ENCODE measurements around the gene CLSTN3. TPM values are rescaled to one million over a fixed set of nuclear protein-coding genes. Genes with fewer than 3 reads are reported as not detected.
A peak's percentile ranks its signal among the peaks of the same experiment; 100 is the strongest.

The CLSTN3 gene
- polyA plus RNA-seq, 2 of the 4 experiments (the other 2 are of a cell fraction), result 17.4 to 24.9 TPM

- Histone ChIP-seq H3K4me3 (no peak overlapping the region), H3K27ac (no peak overlapping the region), H3K4me1 (no peaks in the 10 kb centered on the region), H3K4me2 (no peak overlapping the region), H3K9me3 (no peaks in the 10 kb centered on the region)
- 41% methylated on average over 11 of the region's 11 CpGs for WGBS (ENCODE audit: missing lambda C conversion rate)
- peak; percentile 48 to 63 for DNase-seq (ENCODE audit: low read depth in 1 of 2, low spot score in 1 of 2)
- TF ChIP-seq CTCF (IDR thresholded peaks at IDR 0.05) (peak; percentile 74), RCOR1 (IDR thresholded peaks at IDR 0.05; ENCODE audit: low read depth, low read length) (no peak), RAD21 (conservative IDR thresholded peaks at IDR 0.05 in 1 of 2, IDR thresholded peaks at IDR 0.05 in 1 of 2) (peak; percentile 42 to 54; a peak in 4 of 5 replicates), SMC3 (IDR thresholded peaks at IDR 0.05) (peak; percentile 41; the same call in 1 of the 3 replicates), CHD2 (IDR thresholded peaks at IDR 0.05; ENCODE audit: low read length, partially characterized antibody) (no peak), BHLHE40 (IDR thresholded peaks at IDR 0.05; ENCODE audit: low read depth, low read length) (no peak)
- ChIA-PET POLR2A (interaction anchor here (1.5 kb wide), 1 partner anchor 200 kb away, joined by 3 read pairs; no protein-coding TSS in a partner anchor), CTCF (interaction anchor here (0.6 to 7.7 kb wide), 49 partner anchors 9 to 943 kb away, joined by 3 to 75 read pairs (median 4); partner anchors contain the start of genes C1RL, C1S, PEX5 and RBP5)
- ATAC-seq, result peak in 1 of 2 experiments; percentile 58; a peak in 3 of 6 replicates
- FAIRE-seq, result peak; percentile 39
Measured at GRCh38 chr12:7144414-7145120, 14.4 kb downstream of the CLSTN3 start.

- no peak for FAIRE-seq
- H3K4me1 ChIP-seq, result no peaks in the 10 kb centered on the region
- DNase-seq (ENCODE audit: low read depth in 1 of 2, low spot score in 1 of 2), result no peak
- ChIA-PET CTCF (interaction anchor here (0.6 to 7.7 kb wide), 15 partner anchors 9 to 495 kb away, joined by 3 to 75 read pairs (median 4); partner anchors contain the start of genes C1S and PEX5), POLR2A (interaction anchor here (1.5 kb wide), 1 partner anchor 201 kb away, joined by 3 read pairs; no protein-coding TSS in a partner anchor)
- TF ChIP-seq HOXB5 (CRISPR knock-in tag; IDR thresholded peaks at IDR 0.05) (no peak), ZNF302 (CRISPR knock-in tag; IDR thresholded peaks at IDR 0.05) (no peak), FOSB (CRISPR knock-in tag; IDR thresholded peaks at IDR 0.05) (no peak), PBX3 (IDR thresholded peaks at IDR 0.05) (no peak), KDM5A (IDR thresholded peaks at IDR 0.05) (no peak), PHF8 (IDR thresholded peaks at IDR 0.05; ENCODE audit: borderline replicate concordance, low read depth) (no peak), HOXA7 (CRISPR knock-in tag; IDR thresholded peaks at IDR 0.05) (no peak), SMC3 (IDR thresholded peaks at IDR 0.05) (no peak), CHD4 (IDR thresholded peaks at IDR 0.05; ENCODE audit: borderline replicate concordance) (no peak), TFCP2L1 (CRISPR knock-in tag; IDR thresholded peaks at IDR 0.05) (no peak), POLR2A (IDR thresholded peaks at IDR 0.05; ENCODE audit: low read length) (no peak), KDM1A (IDR thresholded peaks at IDR 0.05; ENCODE audit: low read depth) (no peak), ZC3H11A (IDR thresholded peaks at IDR 0.05) (no peak), EP300 (IDR thresholded peaks at IDR 0.05) (no peak)
- H3K4me3 ChIP-seq, result no peak overlapping the region
- H3K27ac ChIP-seq, result no peak overlapping the region
- WGBS (ENCODE audit: missing lambda C conversion rate), result 59% methylated on average over 4 of the region's 4 CpGs
- ATAC-seq, result no peak
- no peaks in the 10 kb centered on the region for H3K9me3 ChIP-seq
- H3K4me2 ChIP-seq, result no peak overlapping the region
Measured at GRCh38 chr12:7145671-7146070, 15.5 kb downstream of the CLSTN3 start.

GRCh38 chr12:7146228-7146627 is 16.1 kb downstream of the CLSTN3 start:
- CTCF ChIA-PET, result interaction anchor here (0.6 to 7.7 kb wide), 13 partner anchors 8 to 1246 kb away, joined by 3 to 75 read pairs (median 4); partner anchors contain the start of genes C1S and SPSB2
- TF ChIP-seq JUNB (IDR thresholded peaks at IDR 0.05), result no peak
- Histone ChIP-seq H3K4me2 (no peak overlapping the region), H3K27ac (no peak overlapping the region), H3K4me1 (no peaks in the 10 kb centered on the region), H3K4me3 (no peak overlapping the region), H3K9me3 (no peaks in the 10 kb centered on the region)
- FAIRE-seq (no peak), ATAC-seq (no peak), DNase-seq (ENCODE audit: low read depth in 1 of 2, low spot score in 1 of 2) (no peak)
- 72% methylated on average over 7 of the region's 7 CpGs for WGBS (ENCODE audit: missing lambda C conversion rate)
- POLR2A ChIA-PET, result no interaction called here
